HG02840 (cell line): ENCODE data around the gene ACVR1.

Experiments used
- ATAC-seq: cut with Tn5 transposase; IDR thresholded peaks from one replicate; pipeline ENCODE4 v1.9.1; 2021; ENCODE audit warnings: mild to moderate bottlenecking, moderate library complexity, moderate number of reproducible peaks; ENCODE audit not compliant: unreplicated experiment, low FRiP score

ACVR1 gene

DNA sequence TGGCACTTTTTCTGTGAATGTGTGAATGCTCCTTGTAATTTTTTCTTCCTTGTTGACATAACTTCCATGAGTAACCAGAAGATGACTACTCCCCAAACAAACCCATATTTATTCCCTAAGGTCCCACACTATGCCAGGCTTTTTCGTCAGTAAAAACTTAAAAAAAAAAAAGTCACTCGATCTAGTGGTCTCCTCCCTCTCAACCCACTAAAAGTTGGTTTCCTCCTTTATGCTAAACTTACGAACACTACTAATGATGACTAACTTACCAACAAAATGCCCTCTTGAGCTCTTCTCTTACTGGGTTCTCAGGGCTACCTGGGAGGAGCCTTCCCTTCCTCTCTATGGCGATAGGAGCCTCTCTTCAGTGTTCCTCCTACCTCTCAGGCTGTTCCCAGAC, 18.2 kb downstream of the ACVR1 start:
- no peak for ATAC-seq

DNA sequence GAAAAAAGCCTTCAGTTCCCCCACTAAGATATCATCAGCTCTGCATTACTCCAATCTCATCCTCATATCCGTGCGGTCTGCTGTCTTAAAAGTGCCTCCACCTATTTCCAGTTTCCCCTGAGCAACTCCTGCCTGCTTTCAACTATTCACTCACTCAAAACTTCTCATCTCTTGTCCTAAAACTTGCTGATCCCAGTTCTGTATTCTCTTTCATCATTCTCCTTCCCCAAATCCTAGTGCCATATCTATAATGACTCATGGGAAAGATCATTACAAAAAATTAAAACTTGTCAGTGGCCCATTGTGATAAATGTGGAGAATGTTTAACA, 20.0 kb downstream of the ACVR1 start:
- no peak for ATAC-seq

DNA sequence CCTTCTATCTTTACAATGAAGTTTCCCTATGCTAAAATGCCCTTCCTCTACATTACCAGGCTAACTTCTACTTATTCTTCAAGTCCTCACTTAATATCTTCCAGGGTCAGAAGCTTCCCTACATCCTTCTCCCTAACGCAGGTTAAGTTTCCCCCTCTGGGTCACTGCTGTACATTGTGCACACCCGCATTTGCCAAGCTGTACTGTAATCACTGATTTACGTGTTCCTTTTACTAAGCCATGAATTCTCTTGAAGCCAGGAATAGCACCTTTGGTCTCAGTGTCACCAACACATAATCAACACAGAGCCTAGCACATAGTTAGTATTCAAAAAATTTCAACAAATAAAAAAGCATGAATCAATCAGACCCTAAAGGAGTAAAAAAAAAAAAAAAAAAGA, 22.3 kb downstream of the ACVR1 start:
- ATAC-seq = no peak

DNA sequence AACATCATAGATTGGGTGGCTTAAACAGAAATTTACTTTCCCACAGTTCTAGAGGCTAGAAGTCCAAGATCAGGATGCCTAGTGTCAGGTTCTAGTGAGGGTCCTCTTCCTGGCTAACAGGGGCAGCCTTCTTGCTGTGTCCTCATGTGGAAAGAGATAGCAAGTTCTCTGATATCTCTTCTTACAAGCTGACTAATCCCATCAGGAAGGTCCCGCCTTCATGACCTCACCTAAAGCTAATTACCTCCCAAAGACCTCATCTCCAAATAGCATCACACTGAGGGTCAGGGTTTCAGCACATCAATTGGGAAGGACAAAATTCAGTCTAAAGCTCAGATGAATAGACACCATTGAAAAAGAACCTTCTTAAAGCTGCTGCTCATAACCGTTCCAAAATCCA, 22.9 kb downstream of the ACVR1 start:
- ATAC-seq = no peak

DNA sequence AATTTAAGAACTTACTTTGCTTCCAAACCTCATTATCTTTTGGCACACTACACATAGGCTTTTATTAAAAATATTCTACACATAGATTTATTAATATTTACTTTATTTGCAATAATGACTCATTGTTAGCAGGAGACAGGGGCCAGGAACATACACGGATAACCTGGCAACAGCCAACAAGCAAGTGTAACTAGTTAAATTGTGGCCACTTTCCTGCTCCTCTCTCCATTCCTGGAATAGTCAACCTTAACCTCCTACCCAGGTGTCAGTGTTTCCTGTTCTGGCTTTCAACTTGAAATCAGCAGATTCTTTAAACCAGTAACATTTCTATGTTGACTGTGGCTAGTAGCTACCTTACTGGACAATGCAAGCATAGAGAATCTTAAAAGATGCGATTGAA, 26.5 kb downstream of the ACVR1 start:
- ATAC-seq = no peak

DNA sequence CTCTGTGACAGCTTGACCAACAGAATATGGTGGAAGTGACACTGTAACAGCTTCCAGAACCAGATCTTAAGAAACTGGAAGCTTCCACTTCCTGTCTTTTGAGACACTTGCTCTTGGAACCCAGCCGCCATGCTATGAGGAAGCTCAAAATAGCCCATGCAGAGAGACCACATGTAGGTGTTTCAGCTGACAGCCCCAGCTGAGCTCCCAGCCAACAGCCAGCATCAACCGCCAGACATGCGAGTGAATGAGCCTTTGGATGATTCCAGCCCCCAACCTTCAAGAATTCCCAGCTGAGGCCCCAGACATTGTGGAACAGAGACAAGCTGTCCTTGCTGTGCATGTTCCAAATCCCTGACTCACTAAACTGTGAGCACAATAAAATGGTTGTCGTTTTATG, 27.9 kb downstream of the ACVR1 start:
- ATAC-seq = no peak

DNA sequence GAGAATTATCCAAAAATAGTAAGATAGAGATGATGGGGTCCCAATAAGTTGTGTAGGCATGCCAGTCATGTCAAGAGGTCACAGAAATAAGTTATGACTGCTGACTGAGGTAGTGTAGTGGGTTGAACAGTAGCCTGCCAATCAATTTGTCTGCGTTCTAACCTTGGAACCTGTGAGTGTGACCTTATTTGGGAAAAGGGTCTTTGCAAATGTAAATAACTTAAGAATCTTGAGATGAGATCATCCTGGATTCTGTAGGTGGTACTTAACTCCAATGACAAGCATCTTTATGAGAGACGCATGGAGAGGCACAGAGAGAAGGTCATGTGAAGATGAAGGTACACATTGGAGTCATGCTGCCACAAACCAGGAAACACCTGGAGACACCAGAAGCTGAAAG, 31.0 kb downstream of the ACVR1 start:
- ATAC-seq = no peak

DNA sequence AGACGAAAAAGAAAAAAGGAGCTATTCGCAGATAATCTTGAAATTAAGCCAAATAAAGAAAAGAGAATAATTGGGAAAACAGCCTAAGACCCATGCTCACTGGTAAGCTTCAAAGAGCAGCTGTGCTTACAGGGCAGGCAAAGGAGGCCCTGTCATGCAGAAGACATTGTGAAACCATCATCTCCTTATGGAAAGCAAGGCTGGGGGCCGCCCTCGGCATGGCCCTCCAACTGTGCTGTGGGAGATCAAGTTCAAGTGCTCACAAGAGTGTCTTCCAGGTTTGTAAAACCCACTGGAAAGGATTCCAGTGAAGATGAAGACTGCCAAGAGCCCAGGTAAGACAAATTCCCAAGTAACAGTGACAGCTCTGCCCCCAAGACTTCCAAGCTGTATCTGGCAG, 32.2 kb downstream of the ACVR1 start:
- ATAC-seq = no peak

DNA sequence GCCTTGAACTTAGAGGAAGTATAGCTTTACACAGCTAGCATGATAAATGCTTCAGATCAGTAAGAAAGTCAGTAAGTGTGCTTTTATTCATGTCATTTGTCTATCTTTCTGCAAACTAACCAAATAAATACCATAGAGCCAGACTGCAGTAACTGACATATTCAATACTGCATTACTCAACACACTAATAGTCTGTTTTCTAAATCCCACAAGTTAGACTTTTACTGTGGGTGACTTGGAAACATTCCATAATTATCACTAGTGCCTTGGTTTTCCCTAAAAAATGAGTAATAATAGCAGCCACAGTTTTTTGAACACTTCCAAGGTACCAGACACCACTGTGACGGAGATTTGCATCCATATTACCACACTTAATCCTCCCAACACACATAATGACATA, 33.0 kb downstream of the ACVR1 start:
- ATAC-seq = no peak

DNA sequence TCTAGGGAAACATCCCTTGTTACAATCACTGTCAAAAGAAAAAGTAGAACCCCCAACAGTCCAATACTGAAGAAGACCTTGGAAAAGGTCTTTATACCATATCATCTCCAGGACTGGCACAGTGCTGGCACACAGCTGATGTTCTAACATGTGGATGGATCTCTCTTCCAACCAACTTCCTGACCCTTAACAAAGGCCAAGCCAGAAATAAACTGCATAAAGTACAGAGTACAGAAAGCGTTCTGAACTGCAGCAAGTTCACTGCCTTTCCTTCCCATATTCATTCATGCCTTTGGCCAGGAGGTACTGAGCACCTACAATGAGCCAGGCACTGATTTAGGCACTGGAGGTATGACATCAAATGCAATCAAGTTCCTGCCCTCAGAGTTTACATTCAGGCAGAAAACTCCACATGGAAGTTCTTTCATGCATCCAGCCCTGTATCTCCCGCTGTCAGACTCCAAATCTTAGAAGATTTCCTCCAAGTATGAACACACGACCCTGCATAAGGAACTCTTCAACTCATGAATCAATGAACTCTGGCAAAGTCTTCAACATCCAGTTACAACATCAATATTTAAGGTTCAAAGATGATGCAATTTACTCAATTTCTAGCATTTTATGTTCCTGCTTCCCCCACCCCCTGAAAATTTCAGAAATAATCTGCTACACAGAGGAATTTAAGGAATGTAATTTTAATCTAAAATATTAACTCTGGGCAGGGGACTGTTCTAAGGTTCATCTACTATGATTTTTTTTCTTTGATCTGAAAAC, 33.8 kb downstream of the ACVR1 start:
- no peak for ATAC-seq

DNA sequence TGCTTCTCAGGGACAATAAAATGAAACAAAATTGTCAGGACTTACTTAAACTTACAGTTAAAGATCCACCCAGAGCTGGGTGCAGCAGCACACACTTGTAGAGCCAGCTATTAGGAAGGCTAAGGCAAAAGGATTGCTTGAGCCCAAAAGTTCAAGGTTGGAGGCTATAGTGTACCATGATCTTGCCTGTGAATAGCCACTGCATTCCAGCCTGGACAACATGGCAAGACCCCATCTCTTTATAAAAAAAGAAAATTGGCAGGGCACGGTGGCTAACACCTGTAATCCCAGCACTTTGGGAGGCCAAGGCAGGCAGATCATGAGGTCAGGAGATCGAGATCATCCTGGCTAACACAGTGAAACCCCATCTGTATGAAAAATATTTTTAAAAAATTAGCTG, 34.6 kb downstream of the ACVR1 start:
- no peak for ATAC-seq

DNA sequence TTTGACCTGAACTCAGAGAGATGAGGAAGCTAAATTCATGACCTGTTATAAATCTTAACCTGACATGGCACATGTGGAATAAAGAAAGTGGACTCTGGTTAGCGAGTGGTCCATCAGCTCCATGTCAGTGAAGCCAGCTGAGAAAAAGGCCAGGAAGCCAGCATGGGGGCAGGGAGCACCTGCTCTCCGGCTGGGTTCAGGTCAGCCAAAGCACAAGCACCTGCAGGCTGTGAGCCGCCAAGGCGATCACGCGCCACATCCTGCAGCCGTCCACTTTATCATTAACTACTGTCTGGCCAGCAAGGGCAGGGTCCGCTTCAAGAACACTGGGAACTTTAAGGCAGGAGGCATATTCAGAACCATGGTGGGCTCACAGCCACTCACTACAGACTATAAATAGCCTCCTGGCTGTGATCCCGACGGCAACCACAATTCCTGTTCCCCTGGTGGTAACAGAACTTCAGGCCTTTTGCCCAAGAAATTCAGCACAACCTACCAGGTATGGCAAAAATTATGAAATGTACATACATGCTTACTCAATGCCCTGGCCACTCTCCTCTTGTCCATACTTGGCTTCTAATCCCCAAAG, 35.5 kb downstream of the ACVR1 start:
- no peak for ATAC-seq

DNA sequence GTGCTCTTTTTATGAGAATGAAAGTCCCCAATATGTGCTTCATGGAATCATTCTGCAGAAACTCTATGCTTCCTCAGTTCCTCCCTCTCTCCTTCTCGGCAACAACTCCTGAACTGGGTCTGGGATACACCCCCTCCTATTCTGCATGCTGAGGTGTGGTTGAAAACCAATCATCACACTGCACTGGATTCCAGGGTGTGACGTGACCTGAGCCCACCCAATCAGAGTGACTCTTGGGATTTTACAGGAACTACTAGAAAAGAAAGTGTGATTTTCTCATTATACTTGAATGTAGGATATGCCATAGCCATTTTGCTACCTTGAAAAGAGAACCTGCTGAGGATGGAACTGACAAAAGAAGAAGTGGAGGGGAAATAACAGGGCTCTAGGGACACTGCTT, 36.3 kb downstream of the ACVR1 start:
- no peak for ATAC-seq

DNA sequence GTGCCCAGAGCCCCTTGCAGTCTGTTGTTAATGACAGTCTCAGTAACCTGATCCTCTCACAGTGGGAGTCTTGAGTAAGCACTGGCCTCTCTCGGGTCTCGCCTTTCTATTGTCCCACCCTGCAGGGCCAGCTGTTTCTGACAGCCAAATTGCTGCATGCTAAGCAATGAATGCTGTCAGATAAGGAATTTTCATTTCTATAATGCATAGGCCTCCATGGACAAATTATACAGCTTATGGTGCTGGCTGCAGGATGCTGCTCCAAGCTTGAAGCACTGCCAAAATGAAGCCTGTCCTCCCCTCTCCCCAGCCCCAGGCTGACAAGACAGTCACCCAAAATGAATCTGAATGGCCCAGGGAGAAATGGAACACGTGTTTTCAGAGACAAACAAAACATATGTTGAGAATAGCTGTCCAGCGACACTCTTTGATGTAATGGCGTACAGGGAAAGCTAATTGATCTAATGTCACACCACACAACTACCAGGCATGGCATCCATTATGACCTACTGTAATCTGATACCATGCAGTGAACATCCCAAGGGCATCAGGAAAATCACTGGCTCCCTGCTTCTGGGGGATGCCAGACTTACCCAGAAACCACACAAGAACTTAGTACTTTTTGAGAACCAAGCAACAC, 36.8 kb downstream of the ACVR1 start:
- ATAC-seq = no peak

DNA sequence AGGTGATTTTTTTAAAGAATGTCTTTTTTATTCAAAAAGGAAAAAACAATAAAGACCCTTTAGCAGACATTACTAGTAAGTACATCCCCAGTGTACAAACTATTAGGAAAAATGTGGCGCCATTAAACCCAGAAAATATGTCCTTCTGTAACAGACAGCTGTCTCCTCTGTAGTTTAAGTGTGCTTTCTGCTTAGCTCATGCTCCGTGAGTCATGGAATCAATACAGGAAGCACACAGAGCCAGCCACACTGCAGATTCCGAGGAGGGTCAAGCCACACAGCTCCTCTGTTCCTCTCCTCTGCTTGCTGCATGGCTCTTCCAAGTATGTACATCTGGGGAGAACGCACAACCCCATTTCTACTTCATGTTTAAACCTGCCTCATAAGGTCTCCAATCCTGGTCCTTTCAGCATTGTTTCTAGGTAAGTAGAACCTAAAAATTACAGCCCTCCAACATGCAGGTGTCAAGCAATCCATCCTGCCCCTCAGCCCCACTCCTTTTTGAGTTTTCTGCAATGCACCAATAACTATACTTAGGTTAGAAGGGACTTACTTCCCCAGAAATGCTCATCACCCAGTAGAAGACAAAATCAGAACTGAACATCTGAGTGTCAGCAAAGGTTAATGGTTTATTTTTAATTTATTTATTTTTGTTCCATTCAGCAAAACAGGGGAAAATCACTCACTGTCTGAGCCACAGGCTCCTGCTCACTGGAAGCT, 37.5 kb downstream of the ACVR1 start:
- ATAC-seq = no peak

DNA sequence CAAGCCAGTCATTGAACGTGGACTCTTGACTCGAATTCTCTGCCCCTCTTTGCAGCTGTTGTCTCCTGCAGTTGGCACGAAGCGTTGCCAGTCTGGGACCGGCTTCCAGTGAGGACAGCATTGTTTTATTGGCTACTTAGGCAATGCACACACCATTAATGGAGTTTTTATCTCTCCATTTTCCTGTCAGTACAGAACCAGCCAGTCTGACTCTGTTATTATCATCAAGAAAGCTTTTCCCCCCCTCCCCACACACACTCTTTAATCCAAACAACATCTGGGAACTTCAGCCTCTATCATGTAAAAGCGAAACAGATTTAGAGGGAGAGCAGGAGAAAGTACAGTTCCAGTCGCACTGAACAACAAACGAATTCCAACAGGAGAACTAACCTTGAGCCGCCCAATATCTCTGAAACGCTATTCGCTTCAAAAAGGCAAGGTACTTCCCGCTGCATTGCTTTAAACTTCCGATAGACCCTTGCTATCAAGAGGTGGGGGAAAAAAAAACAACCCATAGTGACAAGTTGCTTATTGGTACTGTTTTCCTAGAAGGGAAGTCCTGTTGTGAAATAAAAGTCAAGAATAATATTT, 38.2 kb downstream of the ACVR1 start:
- ATAC-seq = no peak

DNA sequence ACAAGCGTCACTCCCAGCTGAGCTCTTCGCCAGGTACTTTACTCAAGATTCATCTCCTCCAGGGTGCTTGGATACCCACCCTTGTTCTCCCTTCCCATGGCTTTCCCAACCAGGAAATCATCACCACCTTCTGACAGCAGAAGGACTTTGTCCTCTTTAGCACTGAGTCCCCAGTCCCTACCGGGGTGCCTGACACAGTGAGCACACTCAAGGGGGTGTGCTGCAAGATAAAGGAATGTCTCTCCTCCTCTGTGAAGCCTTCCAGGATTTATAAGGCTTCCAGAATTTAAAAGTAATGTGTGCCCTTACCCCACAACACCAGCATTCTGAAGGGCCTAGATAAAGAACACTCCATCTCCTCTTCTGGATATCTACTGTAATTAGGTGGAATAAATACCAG, 39.6 kb downstream of the ACVR1 start:
- no peak for ATAC-seq

DNA sequence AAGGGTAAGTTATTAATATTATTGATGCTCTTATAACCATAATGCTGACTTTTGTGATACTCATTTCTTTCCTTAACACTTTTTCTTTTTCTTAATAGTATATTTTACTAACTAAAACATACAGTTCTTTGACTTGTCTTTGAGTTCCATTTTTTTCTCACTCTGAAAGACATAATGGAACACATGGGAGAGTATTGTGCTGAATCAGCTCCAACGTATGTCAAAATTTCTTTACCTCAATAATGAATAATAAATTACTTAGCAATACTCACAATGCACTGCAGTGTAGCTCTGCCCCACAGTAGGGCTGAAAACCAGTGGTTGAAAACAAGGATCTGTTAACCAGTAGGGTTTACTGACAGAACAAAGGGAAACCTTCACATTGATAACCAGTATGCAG, 40.7 kb downstream of the ACVR1 start:
- no peak for ATAC-seq

DNA sequence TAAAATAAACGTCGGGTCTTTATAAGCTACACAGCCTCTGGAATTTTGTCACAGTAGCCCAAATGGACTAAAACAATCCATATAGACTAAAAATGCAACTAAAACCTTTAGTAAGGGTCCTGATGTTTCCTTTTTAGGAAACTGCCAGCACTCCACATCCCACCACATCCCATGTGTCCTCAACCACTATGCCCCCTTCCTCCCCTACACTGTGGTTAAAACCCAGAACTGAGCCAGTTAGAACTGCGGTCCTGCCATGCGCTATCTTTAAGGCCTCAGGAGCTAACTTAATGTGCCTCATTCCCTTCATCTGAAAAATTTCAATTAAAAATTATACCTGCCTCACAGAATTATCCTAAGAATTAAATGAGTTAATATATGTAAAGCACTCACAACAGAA, 41.1 kb downstream of the ACVR1 start:
- ATAC-seq = no peak

DNA sequence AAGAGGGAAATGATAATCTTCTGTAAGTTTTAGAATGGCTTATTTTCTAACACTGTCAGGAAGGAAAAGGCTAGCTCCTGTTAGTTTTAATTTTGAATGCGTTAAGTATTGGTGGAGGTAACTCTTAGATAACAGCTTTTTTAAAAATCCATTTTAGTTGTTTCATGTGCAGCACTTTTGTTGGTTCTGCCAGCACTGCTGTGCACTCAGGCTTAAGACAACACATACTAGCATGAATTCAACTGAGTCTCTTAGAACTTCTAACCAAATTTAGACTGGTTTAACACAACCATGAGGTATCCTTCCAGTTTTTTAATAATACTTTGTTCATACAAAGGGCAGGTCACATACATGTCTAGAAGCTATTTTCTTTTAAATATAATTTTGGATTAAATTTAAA, 42.4 kb downstream of the ACVR1 start:
- ATAC-seq = no peak
